ENCODE measurements around the gene DENND1A.

Gene DENND1A

DNA sequence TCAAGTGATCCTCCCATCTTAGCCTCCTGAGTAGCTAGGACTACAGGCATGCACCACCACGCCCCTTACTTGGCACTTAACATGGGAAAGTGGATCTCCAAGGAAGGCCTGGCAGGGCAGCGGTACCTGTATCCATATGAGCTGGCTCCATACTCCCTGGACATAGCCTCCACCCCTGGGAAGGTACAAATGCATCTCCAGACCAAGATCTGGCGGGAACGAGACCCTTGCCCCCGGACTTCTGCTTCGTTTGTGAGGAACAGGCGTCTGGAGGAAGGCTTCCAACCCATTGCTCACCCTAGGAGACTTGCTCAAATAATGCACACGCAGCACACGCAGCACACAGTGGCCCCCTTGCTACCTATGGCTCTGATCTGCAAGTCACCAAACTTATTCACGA, 518.7 kb downstream of the DENND1A start:
- Histone ChIP-seq H2AK5ac (ENCODE audit: low read depth, low read length) (peak overlapping the region; percentile 54), H3K23ac (ENCODE audit: low read depth, low read length, poor library complexity) (no peak overlapping the region), H3K9me3 (replicated peaks in 1 of 2; ENCODE audit: control insufficient read depth in 2 of 2, insufficient read depth in 1 of 2, low read depth in 1 of 2, low read length in 2 of 2) (no peaks in the 10 kb centered on the region), H2BK120ac (ENCODE audit: low read depth, low read length) (no peak overlapping the region), H2AFZ (ENCODE audit: low read length) (no peak overlapping the region), H3K4ac (ENCODE audit: low read length) (no peak overlapping the region), H3K27ac (replicated peaks; ENCODE audit: low read length) (no peak overlapping the region), H3K18ac (ENCODE audit: low read length) (no peak overlapping the region), H3K79me1 (ENCODE audit: low read depth, low read length) (no peaks in the 10 kb centered on the region), H3K36me3 (replicated peaks in 1 of 2; ENCODE audit: control insufficient read depth in 2 of 2, insufficient read depth in 2 of 2, low read length in 2 of 2) (peaks cover 0 to 2% of the 10 kb centered on the region in 2 donors), H3K9ac (ENCODE audit: low read depth, low read length, poor library complexity) (no peak overlapping the region), H3K14ac (ENCODE audit: low read length) (no peak overlapping the region), H2BK5ac (ENCODE audit: low read length) (no peak overlapping the region), H3K4me3 (ENCODE audit: low read length in 2 of 2) (no peak overlapping the region), H3K4me2 (ENCODE audit: insufficient read depth, low read length, poor library complexity, severe bottlenecking) (no peak overlapping the region), H3K4me1 (ENCODE audit: control insufficient read depth in 2 of 2, insufficient read depth in 1 of 2, low read depth in 1 of 2, low read length in 2 of 2) (peaks cover 14 to 21% of the 10 kb centered on the region in 2 donors), H4K91ac (ENCODE audit: low read depth, low read length, poor library complexity) (no peak overlapping the region), H2BK15ac (ENCODE audit: low read length) (no peak overlapping the region), H2BK12ac (ENCODE audit: low read length) (no peak overlapping the region), H4K8ac (ENCODE audit: low read depth, low read length) (no peak overlapping the region), H3K27me3 (ENCODE audit: control insufficient read depth in 3 of 3, insufficient read depth in 3 of 3, low read depth in 1 of 3, low read length in 3 of 3) (no peaks in the 10 kb centered on the region)
- DNase-seq (ENCODE audit: low spot score), result no peak
- WGBS, 2 donors (ENCODE audit: extremely low coverage in 2 of 2, insufficient read length in 2 of 2, insufficient replicate concordance in 1 of 2), result no CpG with 5 or more reads among the region's 10 CpGs

DNA sequence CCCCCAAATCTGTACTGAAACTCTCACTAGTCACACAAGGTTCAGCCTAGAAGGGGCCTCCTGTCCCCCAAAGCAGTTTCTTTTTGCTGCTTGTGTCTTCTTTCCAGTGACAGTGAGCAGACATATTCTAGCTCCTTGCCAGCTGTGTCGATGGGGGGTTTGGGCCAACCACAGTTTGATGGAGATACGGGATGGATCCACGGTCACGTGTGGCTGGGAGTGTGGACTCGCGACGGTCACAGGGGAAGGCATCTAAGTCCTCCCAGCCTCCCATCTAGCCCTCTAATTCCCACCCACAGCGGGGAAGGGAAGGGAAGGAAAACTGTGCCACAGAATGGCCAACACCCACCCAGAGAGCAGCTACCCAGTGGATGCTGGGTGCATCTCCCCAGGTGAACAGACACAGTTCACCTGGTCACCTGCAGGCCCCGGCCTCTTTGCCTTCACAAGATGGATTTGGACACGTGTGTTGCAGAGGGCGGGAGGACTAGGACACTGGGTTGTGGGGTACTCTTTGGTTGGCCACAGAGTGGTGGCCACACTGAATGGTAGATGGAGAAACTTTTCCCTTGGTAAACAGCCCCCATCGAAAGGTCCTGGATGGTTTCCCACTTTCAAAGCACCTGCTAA, 519.5 kb downstream of the DENND1A start:
- Histone ChIP-seq H2BK120ac (ENCODE audit: low read depth, low read length) (no peak overlapping the region), H2AK5ac (ENCODE audit: low read depth, low read length) (no peak overlapping the region), H3K27me3 (ENCODE audit: control insufficient read depth in 3 of 3, insufficient read depth in 3 of 3, low read depth in 1 of 3, low read length in 3 of 3) (no peaks in the 10 kb centered on the region), H3K4me2 (ENCODE audit: insufficient read depth, low read length, poor library complexity, severe bottlenecking) (no peak overlapping the region), H2AFZ (ENCODE audit: low read length) (no peak overlapping the region), H4K8ac (ENCODE audit: low read depth, low read length) (no peak overlapping the region), H3K27ac (replicated peaks; ENCODE audit: low read length) (no peak overlapping the region), H4K91ac (ENCODE audit: low read depth, low read length, poor library complexity) (no peak overlapping the region), H3K9ac (ENCODE audit: low read depth, low read length, poor library complexity) (no peak overlapping the region), H3K79me1 (ENCODE audit: low read depth, low read length) (no peaks in the 10 kb centered on the region), H3K9me3 (replicated peaks in 1 of 2; ENCODE audit: control insufficient read depth in 2 of 2, insufficient read depth in 1 of 2, low read depth in 1 of 2, low read length in 2 of 2) (no peaks in the 10 kb centered on the region), H3K23ac (ENCODE audit: low read depth, low read length, poor library complexity) (peak overlapping the region; percentile 0), H3K36me3 (replicated peaks in 1 of 2; ENCODE audit: control insufficient read depth in 2 of 2, insufficient read depth in 2 of 2, low read length in 2 of 2) (no peaks in the 10 kb centered on the region), H3K4ac (ENCODE audit: low read length) (no peak overlapping the region), H2BK5ac (ENCODE audit: low read length) (no peak overlapping the region), H3K4me3 (ENCODE audit: low read length in 2 of 2) (peak overlapping the region in 1 of 2 donors; percentile 6), H3K18ac (ENCODE audit: low read length) (peak overlapping the region; percentile 1), H2BK15ac (ENCODE audit: low read length) (no peak overlapping the region), H2BK12ac (ENCODE audit: low read length) (no peak overlapping the region), H3K4me1 (ENCODE audit: control insufficient read depth in 2 of 2, insufficient read depth in 1 of 2, low read depth in 1 of 2, low read length in 2 of 2) (peaks cover 12 to 25% of the 10 kb centered on the region in 2 donors), H3K14ac (ENCODE audit: low read length) (no peak overlapping the region)
- WGBS, 2 donors (ENCODE audit: extremely low coverage in 2 of 2, insufficient read length in 2 of 2, insufficient replicate concordance in 1 of 2), result no CpG with 5 or more reads among the region's 12 CpGs
- no peak for DNase-seq (ENCODE audit: low spot score)

DNA sequence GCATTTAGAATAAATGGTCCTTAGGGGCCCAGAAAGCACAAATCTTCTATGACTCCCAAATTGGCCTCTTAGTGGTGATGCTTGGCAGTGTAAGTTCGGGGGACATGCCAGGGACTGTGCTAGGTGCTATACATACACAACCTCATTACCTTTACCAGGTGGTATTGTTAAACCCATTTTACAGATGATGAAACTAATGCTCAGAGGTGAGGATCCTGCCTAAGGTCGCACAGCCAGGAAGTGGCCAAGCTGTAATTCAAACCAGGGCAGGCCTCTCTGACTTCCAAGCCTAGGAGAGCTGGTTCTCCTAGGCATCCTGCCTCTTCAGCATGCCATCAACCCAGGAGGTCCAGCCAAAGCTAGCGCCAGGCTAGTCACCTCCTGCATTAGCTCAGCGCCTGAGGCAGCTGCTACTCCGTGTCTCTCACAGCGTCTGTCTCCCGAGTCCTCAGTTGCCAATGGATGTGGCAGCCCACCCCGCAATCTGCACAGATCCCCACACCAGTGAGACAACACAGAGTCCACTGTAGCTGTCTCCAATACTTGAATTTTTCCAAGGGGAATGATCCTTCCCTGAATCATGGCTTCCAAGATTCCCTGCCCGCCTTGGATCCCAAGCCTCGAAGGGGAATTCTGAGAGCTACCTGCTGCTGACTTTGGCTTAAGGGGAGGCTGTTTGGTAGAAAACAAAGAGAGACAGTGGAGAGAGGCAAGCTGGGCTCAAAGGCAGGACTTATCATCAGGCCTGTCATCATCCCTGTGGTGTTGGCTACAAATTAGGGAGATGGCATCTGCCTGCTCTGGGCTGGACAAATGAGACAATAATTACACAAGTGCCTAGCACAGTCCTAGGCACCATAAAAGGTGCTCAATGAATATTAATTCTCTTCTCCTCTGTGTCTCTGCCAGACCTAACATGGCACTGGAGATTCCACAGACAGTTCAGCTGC, 521.3 kb downstream of the DENND1A start:
- Histone ChIP-seq H3K27ac (replicated peaks; ENCODE audit: low read length) (no peak overlapping the region), H3K4me3 (ENCODE audit: low read length in 2 of 2) (no peak overlapping the region), H2BK15ac (ENCODE audit: low read length) (no peak overlapping the region), H3K9ac (ENCODE audit: low read depth, low read length, poor library complexity) (no peak overlapping the region), H3K23ac (ENCODE audit: low read depth, low read length, poor library complexity) (no peak overlapping the region), H3K27me3 (ENCODE audit: control insufficient read depth in 3 of 3, insufficient read depth in 3 of 3, low read depth in 1 of 3, low read length in 3 of 3) (peaks cover 0 to 2% (median 0%) of the 10 kb centered on the region in 3 experiments), H2BK5ac (ENCODE audit: low read length) (no peak overlapping the region), H3K36me3 (replicated peaks in 1 of 2; ENCODE audit: control insufficient read depth in 2 of 2, insufficient read depth in 2 of 2, low read length in 2 of 2) (no peaks in the 10 kb centered on the region), H2BK120ac (ENCODE audit: low read depth, low read length) (no peak overlapping the region), H4K91ac (ENCODE audit: low read depth, low read length, poor library complexity) (no peak overlapping the region), H3K79me1 (ENCODE audit: low read depth, low read length) (no peaks in the 10 kb centered on the region), H3K14ac (ENCODE audit: low read length) (peak overlapping the region; percentile 11), H3K4me1 (ENCODE audit: control insufficient read depth in 2 of 2, insufficient read depth in 1 of 2, low read depth in 1 of 2, low read length in 2 of 2) (peaks cover 13 to 31% of the 10 kb centered on the region in 2 donors), H2AFZ (ENCODE audit: low read length) (no peak overlapping the region), H4K8ac (ENCODE audit: low read depth, low read length) (no peak overlapping the region), H3K18ac (ENCODE audit: low read length) (peak overlapping the region; percentile 63), H3K9me3 (replicated peaks in 1 of 2; ENCODE audit: control insufficient read depth in 2 of 2, insufficient read depth in 1 of 2, low read depth in 1 of 2, low read length in 2 of 2) (no peaks in the 10 kb centered on the region), H2AK5ac (ENCODE audit: low read depth, low read length) (peak overlapping the region; percentile 6), H2BK12ac (ENCODE audit: low read length) (no peak overlapping the region), H3K4me2 (ENCODE audit: insufficient read depth, low read length, poor library complexity, severe bottlenecking) (no peak overlapping the region), H3K4ac (ENCODE audit: low read length) (no peak overlapping the region)
- no peak for DNase-seq (ENCODE audit: low spot score)
- WGBS, 2 donors (ENCODE audit: extremely low coverage in 2 of 2, insufficient read length in 2 of 2, insufficient replicate concordance in 1 of 2), result no CpG with 5 or more reads among the region's 10 CpGs

DNA sequence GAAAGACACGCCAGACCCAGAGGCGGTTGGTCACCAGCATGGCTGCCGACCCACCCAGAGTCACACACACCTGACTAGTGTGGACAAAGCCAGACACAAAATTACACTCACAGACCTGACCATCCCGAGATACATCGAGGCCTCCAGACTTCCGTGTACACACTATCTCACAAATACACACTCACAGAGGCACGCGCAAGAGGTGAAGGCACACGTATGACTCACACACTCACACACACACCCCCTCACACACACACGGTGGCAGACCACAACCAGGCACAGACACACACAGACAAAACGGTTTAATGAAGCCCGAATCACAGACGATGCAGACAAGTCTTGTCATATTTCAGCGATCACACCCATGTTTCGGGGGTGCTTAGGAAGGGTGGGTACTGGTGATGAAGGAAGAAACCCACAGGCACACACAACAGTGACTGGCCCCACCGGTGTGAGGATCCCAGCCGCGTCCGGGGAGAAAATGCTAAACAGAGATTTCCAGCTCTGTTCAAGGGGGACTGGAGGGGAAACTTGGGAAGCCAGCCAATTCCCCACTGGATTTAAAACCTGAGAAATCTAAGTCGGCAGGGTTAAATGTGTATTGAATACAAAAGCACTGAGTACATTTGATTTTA, 522.6 kb downstream of the DENND1A start:
- Histone ChIP-seq H2BK5ac (ENCODE audit: low read length) (no peak overlapping the region), H2AK5ac (ENCODE audit: low read depth, low read length) (peak overlapping the region; percentile 6), H3K9ac (ENCODE audit: low read depth, low read length, poor library complexity) (no peak overlapping the region), H4K91ac (ENCODE audit: low read depth, low read length, poor library complexity) (no peak overlapping the region), H3K9me3 (replicated peaks in 1 of 2; ENCODE audit: control insufficient read depth in 2 of 2, insufficient read depth in 1 of 2, low read depth in 1 of 2, low read length in 2 of 2) (no peaks in the 10 kb centered on the region), H4K8ac (ENCODE audit: low read depth, low read length) (no peak overlapping the region), H2BK120ac (ENCODE audit: low read depth, low read length) (no peak overlapping the region), H3K4me2 (ENCODE audit: insufficient read depth, low read length, poor library complexity, severe bottlenecking) (no peak overlapping the region), H3K23ac (ENCODE audit: low read depth, low read length, poor library complexity) (no peak overlapping the region), H3K4ac (ENCODE audit: low read length) (no peak overlapping the region), H3K18ac (ENCODE audit: low read length) (peak overlapping the region; percentile 54), H3K4me3 (ENCODE audit: low read length in 2 of 2) (peak overlapping the region in 1 of 2 donors; percentile 56), H2BK15ac (ENCODE audit: low read length) (no peak overlapping the region), H3K27me3 (ENCODE audit: control insufficient read depth in 3 of 3, insufficient read depth in 3 of 3, low read depth in 1 of 3, low read length in 3 of 3) (peaks cover 0 to 2% (median 0%) of the 10 kb centered on the region in 3 experiments), H3K4me1 (ENCODE audit: control insufficient read depth in 2 of 2, insufficient read depth in 1 of 2, low read depth in 1 of 2, low read length in 2 of 2) (peaks cover 25 to 43% of the 10 kb centered on the region in 2 donors), H3K27ac (replicated peaks; ENCODE audit: low read length) (no peak overlapping the region), H3K79me1 (ENCODE audit: low read depth, low read length) (no peaks in the 10 kb centered on the region), H3K36me3 (replicated peaks in 1 of 2; ENCODE audit: control insufficient read depth in 2 of 2, insufficient read depth in 2 of 2, low read length in 2 of 2) (no peaks in the 10 kb centered on the region), H2AFZ (ENCODE audit: low read length) (peak overlapping the region; percentile 68), H3K14ac (ENCODE audit: low read length) (peak overlapping the region; percentile 78), H2BK12ac (ENCODE audit: low read length) (no peak overlapping the region)
- DNase-seq (ENCODE audit: low spot score), result no peak
- no CpG with 5 or more reads among the region's 20 CpGs for WGBS, 2 donors (ENCODE audit: extremely low coverage in 2 of 2, insufficient read length in 2 of 2, insufficient replicate concordance in 1 of 2)

All from neuronal stem cell (in vitro differentiated cells).